ENCODE results near the gene UFM1. TPM values are rescaled to one million over a fixed set of nuclear protein-coding genes. Genes with fewer than 3 reads are reported as not detected.

The UFM1 gene
- total and polyA plus RNA-seq, 2 of the 13 experiments (the other 11 are each of a cell fraction or from before 2014, with no cell fraction given), result 42.6 to 47.0 TPM

DNA sequence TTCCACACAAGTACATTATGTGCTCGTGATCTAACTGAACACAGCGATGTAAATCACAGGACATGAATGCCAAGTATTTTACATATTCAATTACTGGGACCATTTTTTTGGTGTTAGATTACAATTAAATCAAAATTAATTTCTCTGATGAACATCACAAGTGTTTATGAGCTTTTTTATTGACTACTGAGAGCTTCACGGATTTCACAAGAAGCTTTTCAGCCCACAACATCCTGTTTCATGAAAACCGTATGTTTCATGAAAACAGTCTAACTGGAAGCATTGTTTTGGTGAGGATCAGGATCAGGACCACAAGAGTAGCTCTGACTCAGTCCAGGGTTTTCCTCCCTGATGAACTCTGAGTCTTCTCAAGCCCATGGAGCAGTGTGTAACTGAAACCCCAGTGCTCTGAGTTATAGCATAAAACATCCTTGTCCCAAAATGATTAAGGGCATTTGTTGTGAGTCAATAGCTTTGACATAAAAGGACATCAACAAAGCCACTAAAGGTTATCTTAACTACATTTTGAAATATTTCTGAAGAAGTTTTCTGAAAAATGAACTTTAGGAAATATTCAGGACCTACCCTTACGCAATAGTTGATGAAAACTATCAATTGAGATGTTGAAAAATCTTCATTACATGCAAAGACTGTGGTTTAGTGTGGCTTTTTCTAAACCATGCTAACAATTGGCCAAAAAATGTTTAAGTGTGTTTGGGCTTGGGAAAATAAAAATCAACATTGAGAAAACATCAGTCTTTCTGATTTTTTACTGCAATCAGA is 49.3 kb downstream of the UFM1 start:
- BruUV-seq (replicated peaks), result no TSS peak
- ATAC-seq, result no peak
- Histone ChIP-seq H3K27me3 (ENCODE audit: control insufficient read depth in 1 of 2, insufficient read depth in 2 of 2, low read length in 2 of 2) (no peaks in the 10 kb centered on the region), H2AFZ (ENCODE audit: low read length) (no peak overlapping the region), H3K9me3 (ENCODE audit: low read length) (peaks cover 5% of the 10 kb centered on the region; the same call in 1 of the 2 replicates), H3K27ac (ENCODE audit: extremely low read length, insufficient read depth, low read length) (no peak overlapping the region), H4K20me1 (ENCODE audit: insufficient read depth, low read length) (no peaks in the 10 kb centered on the region), H3K9ac (ENCODE audit: insufficient read depth, low read depth, low read length) (no peak overlapping the region), H3K4me3 (replicated peaks in 1 of 3; ENCODE audit: insufficient read depth in 1 of 3, low read depth in 2 of 3, low read length in 3 of 3) (no peak overlapping the region), H3K79me2 (ENCODE audit: insufficient read depth, low read length) (no peaks in the 10 kb centered on the region), H3K4me1 (ENCODE audit: insufficient read depth, low read length) (no peaks in the 10 kb centered on the region), H3K4me2 (ENCODE audit: low read depth, low read length) (no peak overlapping the region), H3K36me3 (replicated peaks in 1 of 2; ENCODE audit: control insufficient read depth in 1 of 2, insufficient read depth in 2 of 2, low read length in 2 of 2) (no peaks in the 10 kb centered on the region)
- WGBS (ENCODE audit: low lambda C conversion rate), result 19% methylated on average over 5 of the region's 5 CpGs
- CTCF ChIA-PET (ENCODE audit: low intra/inter-chr PET ratio, low total read pairs), result no interaction called here
- no peak for DNase-seq (ENCODE audit: low spot score)
- TF ChIP-seq CEBPB (IDR thresholded peaks at IDR 0.05; ENCODE audit: borderline replicate concordance, low read depth, low read length) (peak; percentile 68), ZFP36 (IDR thresholded peaks at IDR 0.05; ENCODE audit: borderline replicate concordance, low read depth, low read length, partially characterized antibody) (no peak)
- no peak for FAIRE-seq
- POLR2A ChIA-PET, result no interaction called here
- intact Hi-C loops (cut with micrococcal nuclease; ENCODE audit: unreplicated experiment) (no loop called here), in situ Hi-C loops (cut with HindIII; ENCODE audit: extremely low pct_ligation_motif_present, low pct_unique_long_range_greater_than_20kb) (no loop called here)

DNA sequence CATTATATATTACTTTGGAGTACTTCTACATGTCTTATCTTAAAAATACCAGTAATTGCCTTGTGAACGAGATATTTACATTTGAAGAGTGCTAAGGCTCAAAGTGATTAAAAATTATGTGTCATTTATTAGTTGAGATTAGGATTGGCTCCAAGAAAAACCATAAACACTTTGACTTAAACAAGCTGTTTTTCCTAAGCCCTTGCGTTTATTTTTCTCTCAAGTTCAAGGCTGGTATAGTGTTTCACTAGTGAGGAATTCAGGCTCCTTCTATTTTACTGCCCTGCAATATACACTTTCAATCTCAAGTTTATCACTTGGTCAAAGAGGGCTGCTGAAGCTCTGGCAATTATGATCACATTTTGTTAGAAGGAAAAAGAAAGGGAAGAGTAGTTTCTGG is 49.9 kb downstream of the UFM1 start:
- Histone ChIP-seq H3K9ac (ENCODE audit: insufficient read depth, low read depth, low read length) (no peak overlapping the region), H3K36me3 (replicated peaks in 1 of 2; ENCODE audit: control insufficient read depth in 1 of 2, insufficient read depth in 2 of 2, low read length in 2 of 2) (no peaks in the 10 kb centered on the region), H3K4me3 (replicated peaks in 1 of 3; ENCODE audit: insufficient read depth in 1 of 3, low read depth in 2 of 3, low read length in 3 of 3) (no peak overlapping the region), H3K79me2 (ENCODE audit: insufficient read depth, low read length) (no peaks in the 10 kb centered on the region), H3K27me3 (ENCODE audit: control insufficient read depth in 1 of 2, insufficient read depth in 2 of 2, low read length in 2 of 2) (no peaks in the 10 kb centered on the region), H3K4me2 (ENCODE audit: low read depth, low read length) (no peak overlapping the region), H3K9me3 (ENCODE audit: low read length) (peaks cover 12% of the 10 kb centered on the region; the same call in 1 of the 2 replicates), H3K27ac (ENCODE audit: extremely low read length, insufficient read depth, low read length) (no peak overlapping the region), H2AFZ (ENCODE audit: low read length) (no peak overlapping the region), H3K4me1 (ENCODE audit: insufficient read depth, low read length) (no peaks in the 10 kb centered on the region), H4K20me1 (ENCODE audit: insufficient read depth, low read length) (no peaks in the 10 kb centered on the region)
- in situ Hi-C loops (cut with HindIII; ENCODE audit: extremely low pct_ligation_motif_present, low pct_unique_long_range_greater_than_20kb), result no loop called here
- DNase-seq (ENCODE audit: low spot score) (no peak), FAIRE-seq (no peak), ATAC-seq (no peak)
- WGBS (ENCODE audit: low lambda C conversion rate), result 0% methylated on average over 2 of the region's 2 CpGs
- no TSS peak for BruUV-seq (replicated peaks)
- no peak for TF ChIP-seq SMARCC2 (IDR thresholded peaks at IDR 0.05)
- TF ChIP-seq, protein P1, sequence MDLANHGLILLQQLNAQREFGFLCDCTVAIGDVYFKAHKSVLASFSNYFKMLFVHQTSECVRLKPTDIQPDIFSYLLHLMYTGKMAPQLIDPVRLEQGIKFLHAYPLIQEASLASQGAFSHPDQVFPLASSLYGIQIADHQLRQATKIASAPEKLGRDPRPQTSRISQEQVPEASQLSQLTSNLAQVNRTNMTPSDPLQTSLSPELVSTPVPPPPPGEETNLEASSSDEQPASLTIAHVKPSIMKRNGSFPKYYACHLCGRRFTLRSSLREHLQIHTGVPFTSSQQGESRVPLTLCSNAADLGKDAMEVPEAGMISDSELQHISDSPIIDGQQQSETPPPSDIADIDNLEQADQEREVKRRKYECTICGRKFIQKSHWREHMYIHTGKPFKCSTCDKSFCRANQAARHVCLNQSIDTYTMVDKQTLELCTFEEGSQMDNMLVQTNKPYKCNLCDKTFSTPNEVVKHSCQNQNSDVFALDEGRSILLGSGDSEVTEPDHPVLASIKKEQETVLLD (CRISPR knock-in tag; IDR thresholded peaks at IDR 0.05; ENCODE audit: low read depth), result no peak
- no peak for TF ChIP-seq IRF2 (CRISPR knock-in tag; IDR thresholded peaks at IDR 0.05)
- no peak for TF ChIP-seq ZNF343 (CRISPR knock-in tag; IDR thresholded peaks at IDR 0.05)
- no peak for TF ChIP-seq DMAP1 (CRISPR knock-in tag; IDR thresholded peaks at IDR 0.05)
- TF ChIP-seq, protein P2, sequence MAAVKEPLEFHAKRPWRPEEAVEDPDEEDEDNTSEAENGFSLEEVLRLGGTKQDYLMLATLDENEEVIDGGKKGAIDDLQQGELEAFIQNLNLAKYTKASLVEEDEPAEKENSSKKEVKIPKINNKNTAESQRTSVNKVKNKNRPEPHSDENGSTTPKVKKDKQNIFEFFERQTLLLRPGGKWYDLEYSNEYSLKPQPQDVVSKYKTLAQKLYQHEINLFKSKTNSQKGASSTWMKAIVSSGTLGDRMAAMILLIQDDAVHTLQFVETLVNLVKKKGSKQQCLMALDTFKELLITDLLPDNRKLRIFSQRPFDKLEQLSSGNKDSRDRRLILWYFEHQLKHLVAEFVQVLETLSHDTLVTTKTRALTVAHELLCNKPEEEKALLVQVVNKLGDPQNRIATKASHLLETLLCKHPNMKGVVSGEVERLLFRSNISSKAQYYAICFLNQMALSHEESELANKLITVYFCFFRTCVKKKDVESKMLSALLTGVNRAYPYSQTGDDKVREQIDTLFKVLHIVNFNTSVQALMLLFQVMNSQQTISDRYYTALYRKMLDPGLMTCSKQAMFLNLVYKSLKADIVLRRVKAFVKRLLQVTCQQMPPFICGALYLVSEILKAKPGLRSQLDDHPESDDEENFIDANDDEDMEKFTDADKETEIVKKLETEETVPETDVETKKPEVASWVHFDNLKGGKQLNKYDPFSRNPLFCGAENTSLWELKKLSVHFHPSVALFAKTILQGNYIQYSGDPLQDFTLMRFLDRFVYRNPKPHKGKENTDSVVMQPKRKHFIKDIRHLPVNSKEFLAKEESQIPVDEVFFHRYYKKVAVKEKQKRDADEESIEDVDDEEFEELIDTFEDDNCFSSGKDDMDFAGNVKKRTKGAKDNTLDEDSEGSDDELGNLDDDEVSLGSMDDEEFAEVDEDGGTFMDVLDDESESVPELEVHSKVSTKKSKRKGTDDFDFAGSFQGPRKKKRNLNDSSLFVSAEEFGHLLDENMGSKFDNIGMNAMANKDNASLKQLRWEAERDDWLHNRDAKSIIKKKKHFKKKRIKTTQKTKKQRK (IDR thresholded peaks at IDR 0.05; ENCODE audit: low read length), result no peak
- TF ChIP-seq TOPORS (CRISPR knock-in tag; IDR thresholded peaks at IDR 0.05), result no peak
- no peak for TF ChIP-seq ZNF567 (CRISPR knock-in tag; IDR thresholded peaks at IDR 0.05; ENCODE audit: borderline replicate concordance)
- TF ChIP-seq, protein P3, sequence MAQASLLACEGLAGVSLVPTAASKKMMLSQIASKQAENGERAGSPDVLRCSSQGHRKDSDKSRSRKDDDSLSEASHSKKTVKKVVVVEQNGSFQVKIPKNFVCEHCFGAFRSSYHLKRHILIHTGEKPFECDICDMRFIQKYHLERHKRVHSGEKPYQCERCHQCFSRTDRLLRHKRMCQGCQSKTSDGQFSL (CRISPR knock-in tag; IDR thresholded peaks at IDR 0.05), result no peak
- TF ChIP-seq KDM1A (CRISPR knock-in tag; IDR thresholded peaks at IDR 0.05), result no peak
- TF ChIP-seq NCOA1 (CRISPR knock-in tag; IDR thresholded peaks at IDR 0.05), result no peak
- no peak for TF ChIP-seq ZNF670 (CRISPR knock-in tag; IDR thresholded peaks at IDR 0.05; ENCODE audit: borderline replicate concordance)
- intact Hi-C loops (cut with micrococcal nuclease; ENCODE audit: unreplicated experiment), result no loop called here
- POLR2A ChIA-PET, result no interaction called here
- CTCF ChIA-PET (ENCODE audit: low intra/inter-chr PET ratio, low total read pairs), result no interaction called here

All from HepG2 (cell line).